ENCODE measurements around the gene BCR.

The BCR gene

GRCh38 chr22:23218053-23218866 is 38.0 kb downstream of the BCR start:
- no peak overlapping the region for H3K9ac ChIP-seq (ENCODE audit: low read length)
- H3K36me3 ChIP-seq (ENCODE audit: low read length), result no peaks in the 10 kb centered on the region
- H2AFZ ChIP-seq (ENCODE audit: low read depth, low read length, severe bottlenecking), result no peak overlapping the region
- H3K4me2 ChIP-seq (ENCODE audit: low read depth, low read length, poor library complexity, severe bottlenecking), result no peak overlapping the region
- H3K9me3 ChIP-seq (ENCODE audit: insufficient read depth, low read length), result no peaks in the 10 kb centered on the region
- H3K27ac ChIP-seq (ENCODE audit: low read depth, low read length), result no peak overlapping the region
- H3K9me2 ChIP-seq (replicated peaks; ENCODE audit: insufficient read depth, low read length), result no peaks in the 10 kb centered on the region
- no peak overlapping the region for H3K4me3 ChIP-seq (ENCODE audit: insufficient read depth, low read length, poor library complexity, severe bottlenecking)
- no peaks in the 10 kb centered on the region for H3K27me3 ChIP-seq (ENCODE audit: low read length)
- no peaks in the 10 kb centered on the region for H3K79me2 ChIP-seq (ENCODE audit: insufficient read depth, low read length)
- TF ChIP-seq CTCF (IDR thresholded peaks at IDR 0.05; ENCODE audit: insufficient read depth, low read length, poor library complexity, severe bottlenecking), result no peak
- no peak for TF ChIP-seq EZH2phosphoT487 (conservative IDR thresholded peaks at IDR 0.05; ENCODE audit: low read length)
- H3F3A ChIP-seq (ENCODE audit: insufficient read depth), result no peaks in the 10 kb centered on the region
- no peaks in the 10 kb centered on the region for H4K20me1 ChIP-seq (ENCODE audit: low read depth, low read length)

- no peak overlapping the region for H3K27ac ChIP-seq (ENCODE audit: low read depth, low read length)
- no peaks in the 10 kb centered on the region for H3K27me3 ChIP-seq (ENCODE audit: low read length)
- H3K9ac ChIP-seq (ENCODE audit: low read length), result no peak overlapping the region
- H3K4me3 ChIP-seq (ENCODE audit: insufficient read depth, low read length, poor library complexity, severe bottlenecking), result no peak overlapping the region
- no peaks in the 10 kb centered on the region for H3K79me2 ChIP-seq (ENCODE audit: insufficient read depth, low read length)
- TF ChIP-seq CTCF (IDR thresholded peaks at IDR 0.05; ENCODE audit: insufficient read depth, low read length, poor library complexity, severe bottlenecking) (no peak), EZH2phosphoT487 (conservative IDR thresholded peaks at IDR 0.05; ENCODE audit: low read length) (no peak)
- H3K9me3 ChIP-seq (ENCODE audit: insufficient read depth, low read length), result no peaks in the 10 kb centered on the region
- H3F3A ChIP-seq (ENCODE audit: insufficient read depth), result no peaks in the 10 kb centered on the region
- no peaks in the 10 kb centered on the region for H3K9me2 ChIP-seq (replicated peaks; ENCODE audit: insufficient read depth, low read length)
- H4K20me1 ChIP-seq (ENCODE audit: low read depth, low read length), result no peaks in the 10 kb centered on the region
- no peaks in the 10 kb centered on the region for H3K36me3 ChIP-seq (ENCODE audit: low read length)
- H2AFZ ChIP-seq (ENCODE audit: low read depth, low read length, severe bottlenecking), result no peak overlapping the region
- H3K4me2 ChIP-seq (ENCODE audit: low read depth, low read length, poor library complexity, severe bottlenecking), result no peak overlapping the region
Observed at GRCh38 chr22:23218867-23219251, 38.5 kb downstream of the BCR start.

- Histone ChIP-seq H3K9ac (ENCODE audit: low read length) (no peak overlapping the region), H3K27ac (ENCODE audit: low read depth, low read length) (no peak overlapping the region), H4K20me1 (ENCODE audit: low read depth, low read length) (no peaks in the 10 kb centered on the region), H3K4me2 (ENCODE audit: low read depth, low read length, poor library complexity, severe bottlenecking) (no peak overlapping the region), H3K9me3 (ENCODE audit: insufficient read depth, low read length) (no peaks in the 10 kb centered on the region), H2AFZ (ENCODE audit: low read depth, low read length, severe bottlenecking) (no peak overlapping the region), H3K9me2 (replicated peaks; ENCODE audit: insufficient read depth, low read length) (no peaks in the 10 kb centered on the region), H3K79me2 (ENCODE audit: insufficient read depth, low read length) (no peaks in the 10 kb centered on the region), H3K27me3 (ENCODE audit: low read length) (no peaks in the 10 kb centered on the region), H3F3A (ENCODE audit: insufficient read depth) (no peaks in the 10 kb centered on the region), H3K36me3 (ENCODE audit: low read length) (no peaks in the 10 kb centered on the region), H3K4me3 (ENCODE audit: insufficient read depth, low read length, poor library complexity, severe bottlenecking) (no peak overlapping the region)
- TF ChIP-seq CTCF (IDR thresholded peaks at IDR 0.05; ENCODE audit: insufficient read depth, low read length, poor library complexity, severe bottlenecking), result no peak
- TF ChIP-seq EZH2phosphoT487 (conservative IDR thresholded peaks at IDR 0.05; ENCODE audit: low read length), result no peak
Observed at GRCh38 chr22:23219317-23219716, 39.0 kb downstream of the BCR start.
